ENCODE measurements around the gene SURF1. TPM values are rescaled to one million over a fixed set of nuclear protein-coding genes. Genes with fewer than 3 reads are reported as not detected.
"Not testable (repeated sequence)": the region's sequence is repeated elsewhere in the genome, so short reads cannot be mapped to it uniquely, and the experiment has no call there.

Gene SURF1
- total RNA-seq, 4 donors from 2014 or later, result 50.4 to 86.4 (median 69.2) TPM

- Histone ChIP-seq H3K4me1 (no peaks in the 10 kb centered on the region), H3K36me3 (no peaks in the 10 kb centered on the region), H3K9me3 (no peaks in the 10 kb centered on the region), H3K27me3 (peaks cover 0 to 9% (median 0%) of the 10 kb centered on the region in 4 donors), H3K4me3 (no peak overlapping the region), H3K27ac (replicated peaks in 1 of 4) (no peak overlapping the region)
- DNase-seq (ENCODE audit: extremely low spot score), result no peak
- 86% methylated on average over 13 of the region's 13 CpGs for WGBS
- intact Hi-C loops (cut with DNase I), result no loop called here
- no peak for TF ChIP-seq EP300 (IDR thresholded peaks at IDR 0.05)
- TF ChIP-seq POLR2AphosphoS5 (IDR thresholded peaks at IDR 0.05), result no peak
- no peak for TF ChIP-seq CTCF (IDR thresholded peaks at IDR 0.05)
- no peak for TF ChIP-seq POLR2A (IDR thresholded peaks at IDR 0.05; ENCODE audit: low read depth)
Observed at GRCh38 chr9:133321411-133321935, 34.8 kb downstream of the SURF1 start.

GRCh38 chr9:133320421-133320881 is 35.8 kb downstream of the SURF1 start:
- DNase-seq (ENCODE audit: extremely low spot score), result no peak
- intact Hi-C loops (cut with DNase I), result no loop called here

DNA sequence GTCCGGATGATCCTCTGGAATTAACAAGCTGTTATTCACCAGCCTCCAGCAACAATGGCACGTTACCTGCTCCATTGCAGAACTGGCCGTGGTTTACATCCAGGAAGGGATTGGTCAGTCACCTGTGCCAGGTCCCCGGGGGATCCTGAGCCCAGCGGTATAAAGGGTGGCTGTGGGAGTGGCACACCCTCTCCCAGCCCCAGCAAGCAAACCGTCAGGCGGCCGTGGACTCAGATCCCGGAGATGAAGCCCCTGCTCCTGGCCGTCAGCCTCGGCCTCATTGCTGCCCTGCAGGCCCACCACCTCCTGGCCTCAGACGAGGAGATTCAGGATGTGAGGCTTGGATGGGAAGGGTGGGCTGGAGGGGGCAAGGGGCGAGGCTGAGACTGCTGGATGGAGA is 38.7 kb downstream of the SURF1 start:
- H3K4me3 ChIP-seq; intact Hi-C loops (cut with DNase I); H3K9me3 ChIP-seq; H3K36me3 ChIP-seq; H3K4me1 ChIP-seq; H3K27ac ChIP-seq (replicated peaks in 1 of 4); H3K27me3 ChIP-seq; DNase-seq (ENCODE audit: extremely low spot score): not testable (repeated sequence)
- WGBS, result 85% methylated on average over 6 of the region's 13 CpGs

More at GRCh38 chr9:133320421-133320881, 35.8 kb downstream of the SURF1 start:
- TF ChIP-seq CTCF (IDR thresholded peaks at IDR 0.05) (no peak), EP300 (IDR thresholded peaks at IDR 0.05) (no peak), POLR2A (IDR thresholded peaks at IDR 0.05; ENCODE audit: low read depth) (no peak), POLR2AphosphoS5 (IDR thresholded peaks at IDR 0.05) (no peak)
- Histone ChIP-seq H3K9me3 (no peaks in the 10 kb centered on the region), H3K36me3 (no peaks in the 10 kb centered on the region), H3K27ac (replicated peaks in 1 of 4) (no peak overlapping the region), H3K4me1 (no peaks in the 10 kb centered on the region), H3K4me3 (no peak overlapping the region), H3K27me3 (peaks cover 0 to 9% (median 0%) of the 10 kb centered on the region in 4 donors)
- 70% methylated on average over 8 of the region's 13 CpGs for WGBS

- intact Hi-C loops (cut with DNase I), result no loop called here
- TF ChIP-seq CTCF (IDR thresholded peaks at IDR 0.05) (no peak), POLR2A (IDR thresholded peaks at IDR 0.05; ENCODE audit: low read depth) (no peak), EP300 (IDR thresholded peaks at IDR 0.05) (no peak), POLR2AphosphoS5 (IDR thresholded peaks at IDR 0.05) (no peak)
- Histone ChIP-seq H3K9me3 (no peaks in the 10 kb centered on the region), H3K36me3 (no peaks in the 10 kb centered on the region), H3K27ac (replicated peaks in 1 of 4) (no peak overlapping the region), H3K4me1 (no peaks in the 10 kb centered on the region), H3K27me3 (peaks cover 0 to 9% (median 0%) of the 10 kb centered on the region in 4 donors), H3K4me3 (no peak overlapping the region)
- DNase-seq (ENCODE audit: extremely low spot score), result no peak
- WGBS, result 46% methylated on average over 2 of the region's 2 CpGs
Observed at GRCh38 chr9:133315997-133316396, 40.3 kb downstream of the SURF1 start.

GRCh38 chr9:133309608-133310007 is 46.7 kb downstream of the SURF1 start:
- no peak overlapping the region for H3K27ac ChIP-seq (replicated peaks in 1 of 4)
- no peaks in the 10 kb centered on the region for H3K4me1 ChIP-seq
- no peaks in the 10 kb centered on the region for H3K9me3 ChIP-seq
- no peak overlapping the region for H3K4me3 ChIP-seq
- intact Hi-C loops (cut with DNase I), result no loop called here
- H3K36me3 ChIP-seq, result no peaks in the 10 kb centered on the region
- WGBS, result 78% methylated on average over 6 of the region's 6 CpGs
- TF ChIP-seq POLR2AphosphoS5 (IDR thresholded peaks at IDR 0.05) (no peak), POLR2A (IDR thresholded peaks at IDR 0.05; ENCODE audit: low read depth) (no peak), CTCF (IDR thresholded peaks at IDR 0.05) (no peak), EP300 (IDR thresholded peaks at IDR 0.05) (no peak)
- DNase-seq (ENCODE audit: extremely low spot score), result no peak
- H3K27me3 ChIP-seq, result peaks cover 0 to 31% (median 2%) of the 10 kb centered on the region in 4 donors

Measured in esophagus muscularis mucosa (tissue), 4 donors.